GM19240 (cell line): ENCODE measurements around the gene TMEM62.
A peak's percentile ranks its signal among the peaks of the same experiment; 100 is the strongest.
"Not testable (repeated sequence)": the region's sequence is repeated elsewhere in the genome, so short reads cannot be mapped to it uniquely, and the experiment has no call there.

Experiments
- DNase-seq: peaks from one replicate; pipeline ENCODE4 v3.0.0; 2011; ENCODE audit warnings: low spot score; ENCODE audit not compliant: insufficient read length

The TMEM62 gene

GRCh38 chr15:43208052-43209002 is 74.9 kb downstream of the TMEM62 start:
- no peak for DNase-seq

GRCh38 chr15:43209059-43209824 is 75.9 kb downstream of the TMEM62 start:
- DNase-seq: no peak

- DNase-seq: no peak
These were observed 76.9 kb downstream of the TMEM62 start for GRCh38 chr15:43210172-43210745.

- DNase-seq: no peak
These were observed 77.4 kb downstream of the TMEM62 start for GRCh38 chr15:43210807-43211206.

GRCh38 chr15:43211224-43211735 is 77.9 kb downstream of the TMEM62 start:
- no peak for DNase-seq

- no peak for DNase-seq
These were observed 78.9 kb downstream of the TMEM62 start for GRCh38 chr15:43212299-43212698.

GRCh38 chr15:43212951-43213350 is 79.6 kb downstream of the TMEM62 start:
- DNase-seq: no peak

GRCh38 chr15:43213466-43213865 is 80.1 kb downstream of the TMEM62 start:
- no peak for DNase-seq

- DNase-seq: no peak
These were observed 80.8 kb downstream of the TMEM62 start for GRCh38 chr15:43214169-43214568.

- no peak for DNase-seq
These were observed 81.4 kb downstream of the TMEM62 start for GRCh38 chr15:43214592-43215295.

GRCh38 chr15:43215961-43216360 is 82.6 kb downstream of the TMEM62 start:
- DNase-seq: no peak

- DNase-seq: no peak
These were observed 85.7 kb downstream of the TMEM62 start for GRCh38 chr15:43218908-43219706.

- no peak for DNase-seq
These were observed 86.8 kb downstream of the TMEM62 start for GRCh38 chr15:43219929-43220928.

GRCh38 chr15:43220991-43221403 is 87.6 kb downstream of the TMEM62 start, which contains the start of gene EPB42:
TSS of gene EPB42 (minus strand) at chr15:43221018. CDS start at chr15:43220825, 193 bp downstream.
- DNase-seq: no peak

- no peak for DNase-seq
These were observed 88.0 kb downstream of the TMEM62 start for GRCh38 chr15:43221422-43221821.

- peak; percentile 63 for DNase-seq
These were observed 92.0 kb downstream of the TMEM62 start for GRCh38 chr15:43225201-43225949.

- not testable (repeated sequence) for DNase-seq
These were observed 92.5 kb downstream of the TMEM62 start for GRCh38 chr15:43225950-43226255.
